K562 (cell line): Measurements from ENCODE around the gene VIPR2. TPM values are rescaled to one million over a fixed set of nuclear protein-coding genes. Genes with fewer than 3 reads are reported as not detected.

Source experiments
- ATAC-seq: fragments of 200-7000 bp; cut with Tn5 transposase; 3 replicates; pipeline ENCODE4 v1.9.1; 2020; ENCODE audit warnings: moderate library complexity
- BruUV-seq: library from RNA; stranded (reverse); fragments of 400-500 nt; replicated peaks from 2 replicates; lab custom pipeline; 2021; lab: Mats Ljungman, UMichigan
- CTCF ChIA-PET: fragments of 300-600 bp; formaldehyde crosslinking; extraction: SDS; loops from one replicate; lab custom pipeline; 2021; ENCODE audit warnings: low intra/inter-chr PET ratio; lab: Yijun Ruan, JAX
- POLR2A ChIA-PET: fragments of 300-600, 350-650 bp; sonication (Branson Sonifier 250); formaldehyde crosslinking; extraction: SDS; loops from one replicate; lab custom pipeline; 2021; ENCODE audit warnings: antibody characterized with exemption, inconsistent platforms; lab: Yijun Ruan, JAX
- DNase-seq, 4 experiments: peaks; one replicate each; pipeline versions ENCODE4 v3.0.0 to v3.0.0-alpha.2; 2011 to 2018; ENCODE audit warnings: low spot score in 3 of 4, mixed read lengths in 3 of 4; ENCODE audit errors: extremely low read depth in 1 of 4
- FAIRE-seq: peaks from 2 replicates; lab custom pipeline; 2011; peaks lifted over from hg19 to GRCh38; lab: Jason Lieb, UNC
- H2AFZ ChIP-seq: 2 replicates; pipeline ENCODE4 v1.6.0; 2011; ENCODE audit warnings: low read depth, low read length, control low read depth, inconsistent platforms
- H3K27ac ChIP-seq: fragments of 200-600 bp; 3 replicates; pipeline ENCODE4 v1.8.0; 2011; ENCODE audit warnings: low read depth, mild to moderate bottlenecking, control low read depth, inconsistent platforms, low read length, moderate library complexity, mixed read lengths; ENCODE audit errors: extremely low read depth
- H3K27me3 ChIP-seq, 2 experiments: fragments of 300-600 bp in 1 of 2; 2 replicates in 1 of 2; 3 replicates in 1 of 2; pipeline versions ENCODE4 v1.6.0 to v1.8.0; 2011; ENCODE audit warnings: inconsistent platforms in 2 of 2, low read length in 2 of 2, mild to moderate bottlenecking in 1 of 2, mixed read lengths in 1 of 2, moderate library complexity in 1 of 2; ENCODE audit not compliant: control insufficient read depth in 2 of 2, insufficient read depth in 2 of 2
- H3K36me3 ChIP-seq: fragments of 300-600 bp; 3 replicates; pipeline ENCODE4 v1.8.0; 2011; ENCODE audit warnings: mild to moderate bottlenecking, low read length, inconsistent platforms; ENCODE audit not compliant: control insufficient read depth, insufficient read depth
- H3K4me1 ChIP-seq, 2 experiments: fragments of 200-600 bp in 1 of 2; replicated peaks in 1 of 2; 2 replicates in 1 of 2; 3 replicates in 1 of 2; pipeline versions ENCODE4 v1.5.1 to v1.8.0; 2011; ENCODE audit warnings: inconsistent platforms in 2 of 2, low read length in 2 of 2, mild to moderate bottlenecking in 1 of 2, mixed read lengths in 1 of 2, moderate library complexity in 1 of 2; ENCODE audit not compliant: control insufficient read depth in 2 of 2, insufficient read depth in 2 of 2
- H3K4me2 ChIP-seq: 2 replicates; pipeline ENCODE4 v1.6.1; 2011; ENCODE audit warnings: low read length, control low read depth, inconsistent platforms, mixed read lengths; ENCODE audit not compliant: insufficient read depth
- H3K4me3 ChIP-seq: fragments of 200-600 bp; sonication (generic), shearing (Covaris generic); 2 replicates; pipeline ENCODE4 v1.5.1; 2016; ENCODE audit warnings: control low read depth, inconsistent platforms
- H3K79me2 ChIP-seq: fragments of 200-600 bp; 3 replicates; pipeline ENCODE4 v1.8.0; 2011; ENCODE audit warnings: low read length, inconsistent platforms; ENCODE audit not compliant: control insufficient read depth, insufficient read depth
- H3K9ac ChIP-seq, 2 experiments: 2 replicates each; pipeline versions ENCODE4 v1.6.0 to v1.6.1; 2011; ENCODE audit warnings: low read depth in 2 of 2, low read length in 2 of 2, control low read depth in 1 of 2, inconsistent platforms in 1 of 2, mild to moderate bottlenecking in 1 of 2, mixed read lengths in 1 of 2; ENCODE audit not compliant: insufficient read depth in 1 of 2
- H3K9me1 ChIP-seq: one replicate; pipeline ENCODE4 v1.6.0; 2011; ENCODE audit warnings: inconsistent platforms, mild to moderate bottlenecking, low read length, moderate library complexity; ENCODE audit not compliant: control insufficient read depth, insufficient read depth
- H3K9me3 ChIP-seq: replicated peaks from 2 replicates; pipeline ENCODE4 v1.5.1; 2011; ENCODE audit warnings: low read depth, low read length, inconsistent platforms; ENCODE audit not compliant: control insufficient read depth, insufficient read depth
- H4K20me1 ChIP-seq: replicated peaks from 2 replicates; pipeline ENCODE4 v1.6.1; 2011; ENCODE audit warnings: low read length, inconsistent platforms, mixed read lengths; ENCODE audit not compliant: control insufficient read depth, insufficient read depth
- ARNT ChIP-seq, 2 experiments: fragments of 450-650 bp; IDR thresholded peaks; 2 replicates each; pipeline ENCODE4 v1.6.1; 2016; ENCODE audit warnings: mild to moderate bottlenecking in 1 of 2
- CBX8 ChIP-seq: fragments of 200-600 bp; sonication (generic); IDR thresholded peaks from 2 replicates; pipeline ENCODE4 v1.6.1; 2012; ENCODE audit warnings: borderline replicate concordance, mixed run types, low read depth, mild to moderate bottlenecking, moderate library complexity, mixed read lengths, low read length, control low read depth, inconsistent platforms; ENCODE audit not compliant: poor library complexity, severe bottlenecking; ENCODE audit errors: extremely low read depth
- CEBPZ ChIP-seq: fragments of 150-350 bp; IDR thresholded peaks from 2 replicates; pipeline ENCODE4 v1.6.1; 2014; ENCODE audit warnings: low read depth, mild to moderate bottlenecking, low read length, borderline replicate concordance
- XRCC3 ChIP-seq: fragments of 450-650 bp; IDR thresholded peaks from 2 replicates; pipeline ENCODE4 v1.6.1; 2017; ENCODE audit warnings: mild to moderate bottlenecking, moderate library complexity
- ZNF174 ChIP-seq: fragments of 250-450 bp; sonication (Bioruptor Pico); IDR thresholded peaks from 2 replicates; pipeline ENCODE4 v1.4.0; 2020; ENCODE audit warnings: mild to moderate bottlenecking
- ZNF778 ChIP-seq: fragments of 450-650 bp; formaldehyde crosslinking; IDR thresholded peaks from 2 replicates; pipeline ENCODE4 v1.4.0; 2020; ENCODE audit warnings: mild to moderate bottlenecking, moderate library complexity
- WGBS: fragments of 100-300 bp; shearing (Covaris generic); methylation state at CpG from one replicate; pipeline ENCODE4 v1.1.6; 2016; ENCODE audit warnings: low coverage, mixed read lengths; ENCODE audit not compliant: insufficient coverage; ENCODE audit errors: missing lambda C conversion rate; 5-methylcytosine and 5-hydroxymethylcytosine counted together
- in situ Hi-C: fragments of 300-500 bp; cut with MboI; formaldehyde crosslinking; loops from 4 replicates; pipeline ENCODE4 v1.15.0; 2018; ENCODE audit warnings: inconsistent platforms, mixed read lengths
- intact Hi-C: fragments of 100-400 bp; cut with micrococcal nuclease; formaldehyde crosslinking; loops from 2 replicates; pipeline ENCODE4 v1.14.2; 2022
- polyA plus RNA-seq, 8 experiments: library from polyadenylated mRNA; depleted of rRNA in 4 of 8; stranded (reverse) in 5 of 8; unstranded in 3 of 8; fragments of >200 nt; fragmentation: Nextera tagmentation in 2 of 8; fragmentation: Illumina TruSeq in 1 of 8; extraction: Ambion mirVana in 2 of 8; extraction: Trizol in 1 of 8; gene quantifications; 2 replicates each; pipeline versions ENCODE4 v1.2.1 to v1.2.3, GENCODE V29; 2011 to 2014; ENCODE audit warnings: inconsistent platforms in 1 of 8, missing spikeins in 1 of 8
- total RNA-seq, 7 experiments: library from RNA; depleted of rRNA in 6 of 7; stranded (reverse); fragments of >200 nt in 6 of 7; fragmentation: Illumina TruSeq in 2 of 7; extraction: Trizol in 2 of 7; gene quantifications; 2 replicates each; pipeline versions ENCODE4 v1.2.1 to v1.2.3, GENCODE V29; 2011 to 2021; ENCODE audit warnings: low replicate concordance in 1 of 7

Gene VIPR2
- total and polyA plus RNA-seq, 9 of the 15 experiments (the other 6 are each of a cell fraction or from before 2014, with no cell fraction given): 0.04 TPM; not detected in 8

GRCh38 chr7:159051916-159052315 lies 92.8 kb downstream of the VIPR2 start:
- no peak overlapping the region for H3K4me3 ChIP-seq
- 0% methylated on average over 2 of the region's 2 CpGs for WGBS
- FAIRE-seq (no peak), ATAC-seq (no peak), DNase-seq (no peak)
- intact Hi-C loops: no loop called here
- H2AFZ ChIP-seq: no peak overlapping the region
- TF ChIP-seq ZNF174 (CRISPR knock-in tag) (no peak), ARNT (IDR thresholded peaks at IDR 0.05) (no peak), ZNF778 (no peak), CBX8 (peak; percentile 71), CEBPZ (no peak), XRCC3 (no peak)
- POLR2A ChIA-PET: no interaction called here
- in situ Hi-C loops: no loop called here
- no peaks in the 10 kb centered on the region for H3K4me1 ChIP-seq
- no peaks in the 10 kb centered on the region for H3K9me1 ChIP-seq
- no peaks in the 10 kb centered on the region for H4K20me1 ChIP-seq
- CTCF ChIA-PET: no interaction called here
- no peaks in the 10 kb centered on the region for H3K36me3 ChIP-seq
- BruUV-seq: no TSS peak
- H3K27ac ChIP-seq: no peak overlapping the region
- no peak overlapping the region for H3K4me2 ChIP-seq
- no peak overlapping the region for H3K9ac ChIP-seq
- H3K79me2 ChIP-seq: no peaks in the 10 kb centered on the region
- no peaks in the 10 kb centered on the region for H3K9me3 ChIP-seq
- peaks cover 18 to 39% of the 10 kb centered on the region in 2 experiments for H3K27me3 ChIP-seq
